Melanocyte of skin (primary cell): ENCODE measurements around the gene CCKAR. TPM values are rescaled to one million over a fixed set of nuclear protein-coding genes. Genes with fewer than 3 reads are reported as not detected.

Source experiments
- total RNA-seq, 2 donors: library from RNA; depleted of rRNA; stranded (reverse); fragments of >200 nt; gene quantifications; 2 replicates each; pipeline ENCODE4 v1.2.3, GENCODE V29; 2012

The CCKAR gene
- not detected for total RNA-seq

GRCh38 chr4:26490111-26490959 lies at the start of gene CCKAR:
Gene CCKAR (minus strand): TSS chr4:26490484. CDS start chr4:26490267, 217 bp downstream.

Other genes with a start within 250 kb of the CCKAR start
- gene RBPJ, start 169.5 kb downstream of the CCKAR start, total RNA-seq, result 10 to 100 TPM; 37.2 to 47.3 TPM
- 10 to 100 TPM; 22.6 to 25.5 TPM for gene TBC1D19, start 93.6 kb upstream of the CCKAR start, total RNA-seq